HG02759 (cell line): ENCODE measurements around the gene RIC3.

Source experiments
- ATAC-seq: cut with Tn5 transposase; IDR thresholded peaks from one replicate; pipeline ENCODE4 v1.9.1; 2021; ENCODE audit warnings: mild to moderate bottlenecking, moderate library complexity; ENCODE audit not compliant: unreplicated experiment

Gene RIC3

GRCh38 chr11:8090756-8091155 lies 78.1 kb downstream of the RIC3 start:
- ATAC-seq, result no peak

DNA sequence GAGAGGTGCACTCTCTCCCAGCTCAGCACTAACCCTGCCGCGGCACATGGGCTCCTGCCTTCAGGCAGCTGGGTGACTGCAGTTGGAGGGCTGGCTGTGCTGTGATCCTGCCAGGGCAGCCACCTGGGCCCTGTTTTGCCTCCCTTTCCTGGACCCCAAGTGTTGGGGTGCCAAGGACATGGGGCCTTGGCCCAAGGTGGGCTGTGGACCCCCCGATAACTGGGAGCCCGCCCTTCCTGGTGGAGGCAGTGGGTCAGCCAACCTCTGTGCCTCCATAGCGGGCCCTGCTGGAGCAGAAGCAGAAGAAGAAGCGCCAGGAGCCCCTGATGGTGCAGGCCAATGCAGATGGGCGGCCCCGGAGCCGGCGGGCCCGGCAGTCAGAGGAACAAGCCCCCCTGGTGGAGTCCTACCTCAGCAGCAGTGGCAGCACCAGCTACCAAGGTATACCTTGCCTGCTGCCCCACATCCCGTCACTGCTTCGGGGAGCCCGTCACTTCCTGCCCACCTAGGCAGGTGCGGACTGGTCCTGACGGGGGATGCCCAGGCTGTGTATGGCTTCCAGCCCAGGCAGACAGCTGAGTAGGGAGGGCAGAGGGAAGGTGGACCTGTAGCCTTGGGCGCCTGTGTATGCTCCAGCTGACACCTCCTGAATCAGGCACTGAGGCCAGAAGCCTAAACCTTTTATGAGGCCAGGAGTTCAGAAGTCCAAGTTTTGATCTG lies 78.9 kb downstream of the RIC3 start:
- no peak for ATAC-seq

- no peak for ATAC-seq
Observed at GRCh38 chr11:8087756-8088155, 81.1 kb downstream of the RIC3 start.

GRCh38 chr11:8087185-8087584 lies 81.6 kb downstream of the RIC3 start:
- ATAC-seq, result peak; percentile 48

GRCh38 chr11:8086571-8086970 lies 82.3 kb downstream of the RIC3 start:
- ATAC-seq, result no peak

- no peak for ATAC-seq
Observed at GRCh38 chr11:8086001-8086479, 82.8 kb downstream of the RIC3 start.

DNA sequence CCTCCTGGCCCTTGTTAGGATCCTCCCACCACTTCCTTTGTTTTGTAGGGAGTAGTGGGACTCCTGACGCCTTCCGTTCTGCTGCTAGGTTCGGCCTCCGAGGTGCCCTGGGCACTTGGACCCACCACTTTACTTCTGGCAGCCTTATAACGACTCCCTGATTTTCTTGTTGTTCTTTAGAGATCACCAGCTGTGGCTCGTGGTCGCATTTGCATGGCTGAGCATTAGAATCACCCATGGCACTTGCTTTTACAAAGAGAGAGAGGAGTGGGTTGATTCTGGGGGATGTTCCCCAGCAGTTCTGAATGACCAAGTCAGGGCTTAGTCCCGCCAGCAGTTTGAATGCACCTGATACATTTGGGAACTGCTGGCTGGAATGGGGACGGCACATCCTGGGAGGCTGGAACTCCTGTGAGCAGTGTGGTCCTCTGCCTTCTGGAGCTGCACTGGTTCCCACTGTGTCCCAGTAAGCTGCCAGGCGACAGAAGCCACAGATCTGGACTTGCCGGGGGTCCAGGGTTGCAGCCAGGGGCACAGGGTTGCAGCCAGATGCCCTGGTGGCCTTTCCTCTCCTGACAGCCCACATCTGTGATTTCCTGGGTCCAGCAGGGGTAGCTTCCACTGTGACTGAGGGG lies 83.7 kb downstream of the RIC3 start:
- ATAC-seq, result no peak

DNA sequence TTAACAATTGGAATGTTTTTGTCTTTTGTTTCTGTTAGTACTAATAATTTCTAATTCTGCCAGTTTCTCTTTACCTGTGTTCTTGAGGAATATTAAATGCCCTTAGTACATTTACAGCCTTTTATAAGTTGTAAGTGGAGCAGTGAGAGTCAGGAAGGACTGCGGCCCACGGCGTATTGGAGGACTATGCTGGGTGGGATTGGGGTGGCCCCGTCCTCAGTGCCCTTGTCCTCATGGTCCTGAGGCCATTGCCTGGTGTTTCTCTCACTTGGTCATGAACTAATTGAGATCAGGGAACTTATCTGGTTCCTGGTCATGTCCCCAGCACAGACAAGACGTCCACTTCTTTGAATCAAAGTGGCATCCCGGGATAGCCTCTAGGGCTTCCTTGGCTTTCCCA lies 84.5 kb downstream of the RIC3 start:
- ATAC-seq, result no peak

GRCh38 chr11:8083871-8084281 lies 84.9 kb downstream of the RIC3 start:
- ATAC-seq, result no peak

- ATAC-seq, result no peak
Observed at GRCh38 chr11:8083088-8083395, 85.8 kb downstream of the RIC3 start.

DNA sequence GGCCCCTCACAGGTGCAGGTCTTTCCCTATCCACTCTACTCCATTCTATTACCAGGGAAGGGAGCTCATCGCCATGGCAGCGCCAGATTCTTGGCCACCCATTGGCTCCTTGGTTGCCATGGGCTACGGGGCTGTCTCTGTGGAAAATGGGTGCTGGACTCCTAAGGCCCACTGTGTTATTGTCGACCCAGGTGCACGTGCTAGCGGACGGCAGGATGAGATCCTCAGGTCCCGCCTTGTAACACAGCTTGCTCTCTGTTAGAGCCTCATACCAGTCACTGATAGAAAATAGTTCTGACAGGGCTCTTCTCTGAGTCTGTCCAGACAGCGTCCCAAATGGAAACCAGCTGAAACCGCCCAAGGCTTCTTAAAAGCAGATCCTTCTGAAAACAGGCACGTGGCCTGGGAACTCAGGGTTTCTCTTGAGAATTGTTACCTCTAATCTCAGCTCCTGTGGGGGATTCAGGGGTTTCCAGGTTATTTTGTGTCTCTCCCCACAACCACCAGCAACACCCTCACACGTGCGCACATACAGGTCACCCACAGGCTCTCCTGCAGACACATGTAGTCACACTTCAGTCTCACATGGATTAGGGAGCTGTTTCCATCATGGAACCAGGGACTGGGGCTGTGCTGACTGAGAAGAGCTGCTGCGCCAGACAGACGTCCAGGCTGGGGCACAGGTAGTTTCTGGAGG lies 86.3 kb downstream of the RIC3 start:
- no peak for ATAC-seq

DNA sequence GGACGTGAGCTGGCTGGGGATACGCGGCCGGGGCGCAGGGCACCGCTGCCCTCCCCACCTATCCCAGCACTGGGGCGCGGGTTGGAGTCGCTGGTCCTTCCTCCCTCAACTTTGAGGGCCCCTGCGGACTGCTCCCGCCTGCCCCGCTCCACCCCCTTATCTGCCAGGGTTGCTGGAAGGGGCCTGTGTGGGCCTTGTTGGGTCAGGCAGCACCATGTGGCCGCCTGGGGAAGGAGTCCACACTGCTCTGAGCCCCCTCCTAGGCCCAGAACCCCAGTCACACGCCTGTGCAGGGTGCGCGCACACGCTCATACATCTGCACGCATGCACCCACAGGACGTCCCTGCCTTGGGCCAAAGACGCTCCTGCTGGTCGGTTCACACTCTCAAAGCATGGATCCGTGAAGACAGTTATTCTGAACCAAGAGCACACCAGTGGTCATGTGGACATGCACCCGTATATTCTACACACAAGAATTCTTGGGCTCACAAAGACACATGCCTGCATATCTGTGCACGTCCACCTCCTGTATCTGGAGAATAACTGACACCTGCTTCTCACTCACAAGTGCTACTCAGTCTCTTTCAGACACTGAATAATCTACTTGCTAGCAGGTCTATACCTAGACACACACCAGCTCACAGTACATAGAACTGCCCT lies 87.1 kb downstream of the RIC3 start:
- no peak for ATAC-seq

- no peak for ATAC-seq
Observed at GRCh38 chr11:8080674-8081590, 87.9 kb downstream of the RIC3 start, which contains the start of gene TUB. Gene TUB, plus strand, starts transcription at chr11:8081211. Its CDS starts 300 bp downstream, at chr11:8081511.

DNA sequence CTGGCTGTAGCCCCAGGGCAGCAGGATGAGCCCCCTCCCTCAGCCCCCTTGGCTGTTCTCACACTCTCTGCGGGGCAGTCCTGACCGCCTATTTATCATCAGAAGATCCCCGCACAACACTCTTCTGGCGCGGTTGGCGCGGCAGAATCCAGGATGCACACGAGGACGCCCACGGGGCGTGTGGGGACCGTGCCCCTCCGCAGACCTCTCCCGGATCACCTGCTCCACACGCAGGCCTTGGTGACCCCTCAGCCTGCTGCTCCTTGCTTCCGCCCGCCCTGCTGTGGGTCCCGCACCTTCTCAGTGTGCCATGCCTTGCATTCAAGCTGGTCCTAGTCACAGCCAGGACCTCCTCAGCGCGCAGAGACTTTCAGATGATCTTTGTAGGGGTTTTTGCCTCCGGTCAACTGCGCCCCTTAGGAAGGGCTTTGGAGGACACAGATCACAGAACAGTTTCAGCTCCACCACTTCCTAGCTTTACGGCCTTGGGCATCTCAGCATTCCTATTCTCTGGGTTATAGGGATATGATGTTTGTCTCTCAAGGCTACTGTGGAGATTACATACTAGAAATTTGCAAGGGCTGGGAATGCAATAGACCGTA lies 88.7 kb downstream of the RIC3 start:
- ATAC-seq, result no peak

DNA sequence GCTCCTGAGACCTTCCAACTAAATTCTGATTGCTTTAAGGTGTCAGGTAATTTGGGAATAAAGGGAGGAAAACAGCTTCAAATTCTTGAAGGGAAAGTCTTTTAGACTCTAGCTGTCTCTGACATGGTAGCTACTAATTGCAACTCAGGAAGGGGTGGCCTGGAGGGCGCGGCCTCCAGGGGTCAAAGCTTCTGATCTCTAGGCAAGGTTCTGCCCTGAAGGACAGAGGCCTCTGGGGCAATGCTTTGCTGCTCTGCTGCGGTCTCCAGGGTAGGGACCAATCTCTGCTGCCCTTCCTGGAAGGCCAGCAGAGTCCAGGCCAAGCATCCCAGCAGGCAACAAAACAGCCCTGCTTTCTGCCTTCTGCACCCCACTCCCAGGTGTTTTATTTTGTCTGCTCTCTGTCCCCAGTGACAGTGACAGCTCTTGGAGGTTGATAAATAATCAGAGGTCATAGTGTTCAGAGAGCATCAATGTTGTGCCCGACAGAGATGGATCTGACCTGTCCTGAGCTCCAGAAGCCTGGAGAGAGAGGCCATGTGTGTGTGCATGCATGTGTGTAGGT lies 89.6 kb downstream of the RIC3 start:
- ATAC-seq, result no peak

DNA sequence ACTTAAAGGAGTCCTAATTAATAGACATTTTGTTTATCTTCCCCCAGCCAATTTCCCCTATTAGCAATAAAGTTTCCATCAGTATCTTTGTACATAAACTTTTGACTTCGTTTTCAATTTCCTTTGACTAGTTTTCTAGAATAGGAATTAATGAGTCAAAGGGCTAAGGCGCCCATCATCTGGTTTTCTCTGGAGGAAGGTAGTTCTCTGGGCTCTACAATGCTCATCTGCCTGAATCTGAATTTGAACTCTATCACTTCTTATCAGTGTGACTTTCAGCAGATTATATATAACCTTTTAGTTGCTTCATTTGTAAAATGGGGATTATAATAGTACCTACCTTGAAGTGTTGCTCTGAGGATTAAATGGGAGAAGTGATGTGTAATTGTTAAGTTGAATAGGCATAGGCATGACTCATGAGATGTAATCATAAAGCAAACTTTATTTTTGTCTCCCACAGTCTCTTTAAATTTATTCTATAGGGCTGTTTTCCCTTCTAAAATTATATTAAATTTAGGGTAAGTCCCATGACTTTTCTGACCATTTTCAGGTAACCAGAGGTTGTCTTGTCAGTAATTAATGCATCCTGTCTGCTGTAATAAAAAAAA lies 93.6 kb downstream of the RIC3 start:
- no peak for ATAC-seq

DNA sequence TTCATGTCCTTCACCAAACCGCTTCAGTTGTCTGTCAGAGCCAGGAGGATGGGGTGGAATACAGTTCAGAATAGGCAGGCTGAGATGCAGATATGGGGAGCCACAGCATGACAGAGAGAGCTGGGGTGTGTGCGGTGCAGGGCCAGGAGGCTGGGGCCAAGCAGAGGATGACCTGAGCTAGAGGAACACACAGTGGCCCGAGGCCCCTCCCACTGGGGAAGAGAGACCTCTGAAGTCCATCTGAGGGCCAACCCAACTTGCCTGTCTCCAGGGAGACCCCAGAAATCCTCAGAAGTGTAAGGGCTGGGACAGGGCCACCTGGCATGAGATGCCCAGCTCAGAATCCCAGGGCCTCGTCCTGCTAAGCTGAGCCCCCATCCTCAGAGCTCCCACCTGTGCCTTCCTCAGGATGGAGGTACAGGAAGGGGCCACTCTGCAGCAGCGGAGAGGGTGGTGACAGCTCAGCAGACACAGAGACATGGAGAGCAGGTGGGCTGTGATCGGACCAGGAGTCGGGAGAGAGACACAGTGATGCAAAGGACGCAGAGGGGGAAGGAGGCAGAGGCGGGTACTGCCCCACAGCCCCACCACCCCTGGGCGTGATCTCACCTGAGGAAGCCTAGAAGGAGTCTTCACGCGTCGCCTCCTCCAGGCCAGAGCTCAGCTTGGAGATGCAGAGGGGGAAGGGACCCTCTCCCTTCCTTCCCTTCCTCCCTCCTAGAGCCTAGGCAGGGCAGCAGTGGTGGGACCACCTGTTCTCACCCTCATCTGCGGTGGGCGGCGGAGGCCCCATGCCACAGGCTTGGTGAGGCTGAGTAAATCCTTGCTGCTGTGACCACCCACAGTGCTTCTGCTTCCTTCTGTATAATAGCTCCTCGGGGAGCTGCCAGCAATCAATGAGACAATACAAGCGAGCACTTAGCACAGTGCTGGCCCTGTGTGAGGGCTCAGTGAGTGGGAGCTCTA lies 96.9 kb downstream of the RIC3 start:
- no peak for ATAC-seq

- peak; percentile 70 for ATAC-seq
Observed at GRCh38 chr11:8070417-8071115, 98.3 kb downstream of the RIC3 start.
